AG08396 (cell line): ENCODE measurements around the gene DEDD.
"Not testable (repeated sequence)": the region's sequence is repeated elsewhere in the genome, so short reads cannot be mapped to it uniquely, and the experiment has no call there.

Experiments
- DNase-seq: peaks from one replicate; pipeline ENCODE4 v3.0.0; 2012; ENCODE audit warnings: low spot score, mixed read lengths

DEDD gene

GRCh38 chr1:161122967-161123366 lies 9.5 kb downstream of the DEDD start:
- DNase-seq, result no peak

GRCh38 chr1:161121834-161122233 lies 10.6 kb downstream of the DEDD start:
- DNase-seq, result no peak

GRCh38 chr1:161121042-161121650 lies 11.3 kb downstream of the DEDD start:
- DNase-seq, result no peak

- peak; percentile 78 for DNase-seq
Measured at GRCh38 chr1:161119092-161119903, 13.2 kb downstream of the DEDD start.

GRCh38 chr1:161117759-161118581 lies 14.5 kb downstream of the DEDD start, which contains the start of the genes NIT1 and PFDN2:
TSS of gene NIT1 (plus strand) at chr1:161118105. CDS start at chr1:161118177, 72 bp downstream.
TSS of gene PFDN2 (minus strand) at chr1:161118037. CDS start at chr1:161118026, 11 bp downstream.
- peak; percentile 94 for DNase-seq

- DNase-seq, result not testable (repeated sequence)
Measured at GRCh38 chr1:161115961-161116360, 16.5 kb downstream of the DEDD start.

GRCh38 chr1:161115132-161115711 lies 17.2 kb downstream of the DEDD start:
- DNase-seq, result no peak

GRCh38 chr1:161114556-161114955 lies 17.9 kb downstream of the DEDD start:
- no peak for DNase-seq

- no peak for DNase-seq
Measured at GRCh38 chr1:161113915-161114314, 18.6 kb downstream of the DEDD start.

GRCh38 chr1:161111527-161111926 lies 20.9 kb downstream of the DEDD start:
- no peak for DNase-seq

- no peak for DNase-seq
Measured at GRCh38 chr1:161111117-161111516, 21.4 kb downstream of the DEDD start.

GRCh38 chr1:161106431-161106830 lies 26.0 kb downstream of the DEDD start:
- DNase-seq, result no peak

- DNase-seq, result no peak
Measured at GRCh38 chr1:161100556-161100955, 31.9 kb downstream of the DEDD start.

GRCh38 chr1:161099090-161099802 lies 33.2 kb downstream of the DEDD start:
- no peak for DNase-seq

- peak; percentile 88 for DNase-seq
Measured at GRCh38 chr1:161098210-161099068, 34.0 kb downstream of the DEDD start, which contains the start of gene KLHDC9. TSS of gene KLHDC9 (plus strand) at chr1:161098361. CDS start at chr1:161098536, 175 bp downstream.

GRCh38 chr1:161096530-161096929 lies 35.9 kb downstream of the DEDD start:
- peak; percentile 72 for DNase-seq

- no peak for DNase-seq
Measured at GRCh38 chr1:161096015-161096414, 36.5 kb downstream of the DEDD start.

GRCh38 chr1:161095230-161095629 lies 37.2 kb downstream of the DEDD start:
- no peak for DNase-seq

- DNase-seq, result no peak
Measured at GRCh38 chr1:161094481-161094880, 38.0 kb downstream of the DEDD start.

- no peak for DNase-seq
Measured at GRCh38 chr1:161092621-161093028, 39.8 kb downstream of the DEDD start.
